GM19240 (cell line): ENCODE data around the gene MRPL24.
"Not testable (repeated sequence)": the region's sequence is repeated elsewhere in the genome, so short reads cannot be mapped to it uniquely, and the experiment has no call there.

Experiments used
- DNase-seq: peaks from one replicate; pipeline ENCODE4 v3.0.0; 2011; ENCODE audit warnings: low spot score; ENCODE audit not compliant: insufficient read length

The MRPL24 gene

DNA sequence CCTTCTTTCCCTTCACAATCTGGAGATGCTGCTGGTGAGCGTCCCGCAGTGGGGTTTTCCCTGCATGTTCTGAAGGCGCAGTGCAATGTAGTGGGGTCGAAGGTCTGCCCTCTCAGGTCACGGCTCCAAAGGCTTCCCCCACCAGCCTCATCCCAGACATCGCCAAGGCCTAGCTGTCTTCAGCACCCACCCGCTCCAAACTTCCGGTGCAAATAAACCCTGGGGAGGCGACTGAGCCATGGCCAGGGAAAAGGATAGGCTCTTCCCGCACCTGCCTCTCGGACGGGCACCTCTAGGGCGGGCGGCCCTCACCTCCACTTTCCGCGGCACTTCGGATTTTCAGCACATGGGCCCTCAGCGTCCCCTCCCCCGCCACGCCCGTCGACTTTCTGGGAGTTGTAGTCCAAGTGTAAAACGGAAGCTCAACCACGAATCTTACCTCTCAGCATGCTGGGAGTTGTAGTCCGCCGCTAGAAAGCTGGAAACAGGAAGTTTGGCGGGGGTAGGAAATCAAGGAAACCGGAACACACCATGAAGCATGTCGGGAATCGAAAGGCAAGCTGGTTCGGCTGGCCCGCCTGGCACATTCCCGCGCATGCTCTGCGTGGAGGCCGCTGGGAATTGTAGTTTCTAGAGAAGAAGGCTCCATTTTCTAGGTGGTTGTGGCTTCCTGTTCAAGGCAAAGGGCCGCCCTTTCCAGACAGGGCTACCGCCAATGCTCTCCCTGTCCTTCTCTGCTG is at the start of gene MRPL24:
Gene MRPL24 (minus strand): TSS at position 348 of the 740 bp plus-strand sequence. CDS start 2,384 bp downstream, outside the sequence.
- DNase-seq: peak; percentile 96

DNA sequence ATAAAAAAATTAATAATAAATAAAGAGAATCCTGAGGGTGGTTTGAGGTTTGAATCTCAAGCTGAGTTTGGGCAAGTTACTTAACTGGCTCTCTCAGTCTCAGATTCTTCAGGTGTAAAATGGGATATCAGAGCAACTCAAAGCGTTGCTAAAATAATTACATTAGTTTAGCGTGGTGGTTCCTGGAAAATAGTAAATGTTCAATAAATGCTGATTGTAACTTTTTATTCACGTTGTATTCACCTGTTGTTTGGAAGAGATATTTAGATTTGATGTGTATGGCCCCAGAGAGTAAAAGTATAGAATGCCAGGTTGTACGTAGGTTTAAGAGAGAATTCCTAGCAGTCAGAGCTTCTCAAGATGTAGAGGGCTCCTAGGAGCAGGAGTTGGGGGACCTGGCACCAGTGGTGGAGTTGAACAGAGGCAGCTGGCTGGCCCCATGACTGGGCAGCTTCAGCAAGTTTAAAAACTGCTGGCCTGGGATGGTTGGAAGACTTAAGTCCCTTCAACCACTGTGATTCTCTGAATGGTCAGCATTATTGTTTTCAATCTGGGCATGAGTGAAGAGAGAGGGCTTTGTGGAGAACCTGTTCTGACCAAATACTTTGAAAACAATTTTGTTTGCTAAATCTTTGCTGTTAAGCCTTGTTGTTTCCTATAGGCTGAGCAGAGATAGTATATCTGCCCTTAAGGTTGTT is 48.9 kb upstream of the MRPL24 start:
- DNase-seq: no peak

DNA sequence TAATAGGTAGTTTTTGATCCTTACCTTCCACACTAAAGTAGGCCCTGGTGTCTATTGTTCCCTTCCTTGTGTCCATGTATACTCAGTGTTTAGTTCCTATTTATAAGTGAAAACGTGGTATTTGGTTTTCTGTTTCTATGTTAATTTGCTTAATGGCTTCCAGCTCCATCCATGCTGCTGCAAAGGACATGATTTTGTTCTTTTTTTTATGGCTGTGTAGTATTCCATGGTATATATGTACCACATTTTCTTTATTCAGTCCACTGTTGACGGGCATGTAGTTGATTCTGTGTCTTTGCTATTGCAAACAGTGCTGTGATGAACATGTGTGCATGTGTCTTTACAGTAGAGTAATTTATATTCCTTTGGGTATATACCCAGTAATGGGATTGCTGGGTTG is 47.2 kb upstream of the MRPL24 start:
- DNase-seq: no peak

DNA sequence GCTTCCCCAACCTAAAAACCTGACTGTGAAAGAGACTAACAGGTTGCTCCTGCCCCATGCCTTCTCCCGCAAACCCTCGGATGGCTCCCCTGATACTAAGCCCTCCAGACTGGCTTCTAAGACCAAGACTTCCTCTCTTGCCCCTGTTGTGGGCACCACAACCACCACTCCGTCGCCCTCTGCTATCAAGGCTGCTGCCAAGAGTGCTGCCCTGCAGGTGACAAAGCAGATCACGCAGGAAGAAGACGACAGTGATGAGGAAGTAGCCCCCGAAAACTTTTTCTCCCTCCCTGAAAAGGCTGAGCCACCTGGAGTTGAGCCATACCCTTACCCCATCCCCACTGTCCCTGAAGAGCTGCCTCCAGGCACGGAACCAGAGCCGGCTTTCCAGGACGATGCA is 45.8 kb upstream of the MRPL24 start:
- no peak for DNase-seq

DNA sequence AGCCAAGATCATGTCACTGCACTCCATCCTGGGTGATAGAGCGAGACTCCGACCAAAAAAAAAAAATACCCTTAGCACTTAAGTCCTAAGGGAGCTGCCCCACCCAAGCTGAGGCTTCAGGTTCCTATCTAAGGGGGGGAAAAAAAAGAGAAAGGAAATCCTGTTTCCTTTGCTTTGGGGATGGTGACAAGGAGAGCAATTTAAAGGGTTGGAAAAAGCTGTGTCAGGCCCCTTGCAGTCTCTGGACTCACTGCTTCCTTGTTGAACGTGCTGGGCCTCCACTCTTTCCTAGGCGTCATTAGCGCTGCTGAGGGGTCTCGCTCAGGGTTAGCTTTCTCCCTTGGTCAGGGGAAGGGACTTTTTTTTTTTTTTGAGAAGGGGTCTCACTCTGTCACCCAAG is 44.6 kb upstream of the MRPL24 start:
- DNase-seq: no peak

DNA sequence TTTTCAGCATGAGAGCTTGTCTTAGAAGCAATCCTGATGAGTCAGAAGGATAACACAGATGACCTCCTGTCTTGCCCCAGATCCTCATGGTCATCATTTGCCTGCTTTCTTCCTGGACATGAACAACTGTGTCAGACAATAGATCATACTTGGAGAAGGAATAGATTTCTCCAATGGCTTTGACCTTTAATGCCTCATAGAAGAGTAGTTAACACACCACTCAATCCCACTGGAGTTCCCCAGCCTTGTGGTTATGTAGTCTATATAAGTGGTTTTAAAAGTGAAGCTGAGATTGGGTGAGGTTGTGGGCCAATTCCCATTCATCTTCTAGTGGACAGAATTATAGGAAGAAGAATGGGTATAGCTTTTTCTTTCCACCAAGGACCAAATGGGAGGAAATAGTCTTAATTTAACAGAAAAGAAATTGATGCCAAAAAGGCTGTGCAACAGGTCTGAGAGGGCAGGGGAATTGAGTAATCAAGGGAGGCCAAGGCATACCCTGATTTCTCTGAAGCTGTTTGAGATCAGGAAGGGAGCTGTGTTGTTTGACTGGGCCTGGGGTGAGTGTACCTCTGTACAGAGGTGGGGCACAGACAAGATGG is 40.8 kb upstream of the MRPL24 start:
- DNase-seq: no peak

DNA sequence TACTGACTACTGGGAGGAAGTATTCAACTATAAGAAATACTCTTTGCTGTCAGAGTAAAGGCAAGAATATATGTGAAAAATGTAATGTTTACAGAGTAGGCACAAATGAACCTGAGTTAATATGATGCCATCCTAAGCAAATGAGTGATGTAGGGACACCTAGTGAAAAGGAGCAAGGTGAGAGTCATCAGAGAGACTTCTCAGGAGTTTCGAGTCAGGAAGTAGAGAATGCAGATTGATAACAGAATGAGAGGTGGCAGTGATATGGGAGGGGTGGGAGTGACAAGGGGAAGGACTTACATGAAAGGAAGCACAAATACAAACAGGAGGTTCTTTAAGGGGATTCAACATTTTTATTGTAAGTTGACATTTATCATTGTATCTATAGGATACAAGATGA is 36.7 kb upstream of the MRPL24 start:
- no peak for DNase-seq

DNA sequence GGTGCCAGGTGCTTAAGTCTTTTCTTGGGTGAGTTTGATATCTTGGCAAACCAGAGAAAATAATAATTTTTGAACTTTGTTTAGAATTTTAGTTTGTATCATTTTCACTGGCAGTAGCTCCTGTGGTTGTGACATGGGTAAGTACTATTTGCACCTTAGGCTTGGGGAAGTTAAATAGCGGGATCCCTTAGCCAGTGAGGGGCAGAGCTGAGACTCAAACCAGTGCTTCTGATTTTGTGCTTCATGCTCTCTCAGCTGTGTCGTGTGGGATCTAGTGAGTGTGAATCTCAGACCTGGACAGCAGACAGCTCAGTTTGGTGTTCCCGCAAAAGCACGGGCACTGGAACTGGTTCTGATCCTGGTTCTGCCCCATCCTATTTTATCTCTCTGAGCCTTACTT is 36.1 kb upstream of the MRPL24 start:
- DNase-seq: no peak

DNA sequence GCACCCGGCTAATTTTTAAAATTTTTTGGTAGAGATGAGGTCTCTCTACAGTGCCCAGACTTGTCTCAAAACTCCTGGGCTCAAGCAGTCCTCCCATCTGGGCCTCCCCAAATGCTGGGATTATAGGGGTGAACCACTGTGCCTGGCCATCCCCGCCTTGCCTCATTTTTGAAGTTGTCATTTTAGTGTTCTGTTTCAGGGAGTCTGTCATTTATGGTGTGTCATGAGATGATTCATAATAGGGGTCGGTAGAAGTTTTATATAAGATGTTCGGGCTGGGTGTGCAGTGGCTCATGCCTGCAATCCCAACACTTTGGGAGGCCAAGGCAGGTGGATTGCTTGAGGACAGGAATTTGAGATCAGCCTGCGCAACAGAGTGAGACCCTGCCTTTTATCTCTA is 34.9 kb upstream of the MRPL24 start:
- no peak for DNase-seq

DNA sequence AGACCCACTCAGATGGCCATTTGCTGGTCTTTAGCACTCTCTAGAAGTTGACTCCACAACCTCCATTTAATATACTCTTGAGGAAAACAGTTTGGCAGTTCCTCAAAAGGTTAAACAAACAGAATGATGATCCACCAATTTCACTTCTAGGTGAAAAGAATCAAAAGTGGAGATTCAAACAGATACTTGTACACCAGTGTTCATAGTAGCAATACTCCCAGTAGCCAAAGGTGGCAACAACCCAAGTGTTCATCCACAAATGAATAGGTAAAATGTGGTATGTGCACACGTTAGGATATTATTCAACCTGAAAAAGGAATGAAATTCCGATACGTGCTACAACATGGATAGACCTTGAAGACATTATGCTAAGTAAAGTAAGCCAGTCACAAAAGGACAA is 32.7 kb upstream of the MRPL24 start:
- DNase-seq: no peak

DNA sequence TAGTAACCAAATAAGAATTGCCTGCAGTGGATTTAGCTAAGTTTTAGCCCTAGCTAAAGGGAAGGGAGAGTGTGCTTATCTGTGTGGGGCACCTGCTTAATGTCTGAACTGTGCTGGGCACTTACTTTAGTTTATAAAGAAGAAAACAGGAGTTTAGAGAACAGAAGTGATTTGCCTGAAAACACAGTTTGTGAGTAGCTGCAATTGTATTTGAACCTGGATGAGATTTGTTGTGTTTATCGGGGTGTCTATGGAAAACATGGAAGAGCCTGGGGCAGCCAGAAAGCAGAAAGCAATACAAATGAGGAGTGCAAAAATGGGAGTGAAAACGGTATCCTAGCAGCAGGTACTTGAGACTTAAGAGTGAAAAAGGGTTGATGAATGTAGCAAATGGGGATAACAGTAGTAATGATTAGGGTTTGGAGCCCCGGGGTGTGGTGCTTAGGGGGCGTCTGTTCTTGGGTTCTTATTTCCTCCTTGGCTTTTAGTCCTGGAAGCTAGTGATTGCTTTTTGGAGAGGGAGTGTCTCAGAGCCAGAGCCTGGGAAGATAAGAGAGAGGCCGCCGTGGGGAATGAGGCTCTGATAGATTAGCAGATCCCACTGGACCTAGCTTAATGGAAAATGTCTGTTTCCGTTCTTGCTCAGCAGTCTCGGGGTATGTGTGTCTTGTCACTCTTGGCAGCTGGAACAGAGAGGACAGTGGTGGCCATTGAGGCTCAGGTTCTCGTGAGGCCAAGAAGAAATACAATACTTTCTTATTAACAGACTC is 32.0 kb upstream of the MRPL24 start:
- DNase-seq: no peak

DNA sequence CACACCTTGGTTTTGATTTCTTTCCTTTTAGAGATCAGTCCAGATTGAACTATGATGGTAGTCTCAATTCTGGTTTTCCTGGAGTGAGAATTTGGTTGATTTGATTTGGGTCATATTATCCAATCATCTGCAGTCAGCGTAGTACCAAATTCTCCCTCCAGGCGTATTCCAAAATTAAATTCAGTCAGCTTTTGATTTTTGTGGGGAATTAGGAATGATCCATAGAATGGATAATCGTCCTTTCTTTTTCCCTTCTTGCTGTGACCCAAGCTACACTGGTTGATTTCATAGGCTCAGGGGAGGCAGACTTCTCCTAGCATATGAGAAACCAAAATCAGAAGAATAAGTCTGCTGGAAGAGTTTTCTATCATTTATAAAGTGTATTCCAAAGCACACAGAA is 31.3 kb upstream of the MRPL24 start:
- no peak for DNase-seq

DNA sequence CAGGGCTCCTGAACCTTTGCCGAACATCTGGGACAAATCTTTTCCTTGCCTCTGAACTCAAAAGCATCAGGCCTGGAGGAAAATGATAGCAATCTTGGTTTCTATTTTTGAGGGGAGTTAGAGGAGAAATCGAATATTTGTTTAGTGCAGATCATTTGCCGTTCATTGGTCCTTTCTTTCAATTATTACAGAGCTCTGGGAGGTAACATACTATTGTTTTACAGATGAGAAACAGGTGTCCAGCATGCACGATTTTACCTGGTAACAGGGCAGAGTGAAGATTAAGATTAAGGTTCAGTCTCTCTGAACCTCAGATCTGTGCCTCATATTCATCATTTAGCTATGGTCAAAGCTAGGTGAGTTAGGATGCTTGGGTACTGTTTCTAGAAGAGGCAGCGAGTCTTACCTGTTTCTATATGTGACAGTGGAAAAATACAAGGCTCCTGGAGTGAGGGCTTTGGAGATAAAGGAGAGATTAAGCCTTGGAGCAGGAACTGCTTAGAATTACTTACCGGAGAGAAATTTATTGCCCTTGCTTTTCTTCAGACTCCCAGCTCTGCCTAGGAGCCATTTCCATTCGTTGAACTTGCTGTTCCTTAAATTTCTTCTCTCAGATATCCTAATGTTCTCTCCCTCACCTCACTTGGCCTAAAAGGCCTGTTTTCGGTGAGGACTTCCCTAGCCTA is 27.9 kb upstream of the MRPL24 start:
- no peak for DNase-seq

DNA sequence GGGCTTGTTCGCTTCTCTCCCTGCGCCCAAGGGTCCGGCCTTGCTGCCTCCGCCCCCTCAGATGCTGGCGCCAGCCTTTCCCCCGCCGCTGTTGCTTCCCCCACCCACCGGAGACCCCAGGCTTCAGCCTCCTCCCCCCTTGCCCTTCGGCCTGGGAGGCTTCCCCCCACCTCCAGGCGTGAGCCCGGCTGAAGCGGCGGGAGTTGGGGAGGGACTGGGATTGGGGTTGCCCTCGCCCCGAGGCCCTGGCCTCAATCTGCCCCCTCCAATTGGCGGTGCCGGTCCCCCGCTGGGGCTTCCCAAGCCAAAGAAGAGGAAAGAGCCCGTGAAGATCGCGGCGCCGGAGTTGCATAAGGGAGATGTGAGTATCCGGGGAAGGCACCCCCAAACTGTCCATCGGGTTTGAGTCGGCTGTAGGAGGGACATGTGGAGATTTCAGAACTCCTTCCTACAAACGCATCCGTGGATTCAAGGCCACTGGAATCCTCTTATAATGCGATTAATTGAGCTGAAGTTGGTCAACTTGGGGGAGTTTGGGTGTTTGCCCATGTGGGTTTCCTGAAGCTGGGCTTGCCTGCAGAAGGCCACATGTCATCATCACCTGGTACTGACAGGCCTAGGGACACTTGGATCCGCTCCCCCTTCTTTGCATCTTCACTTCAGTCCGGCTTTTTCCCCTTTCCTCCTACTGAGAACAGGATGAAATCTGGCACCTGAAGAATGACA is 27.2 kb upstream of the MRPL24 start:
- DNase-seq: no peak

DNA sequence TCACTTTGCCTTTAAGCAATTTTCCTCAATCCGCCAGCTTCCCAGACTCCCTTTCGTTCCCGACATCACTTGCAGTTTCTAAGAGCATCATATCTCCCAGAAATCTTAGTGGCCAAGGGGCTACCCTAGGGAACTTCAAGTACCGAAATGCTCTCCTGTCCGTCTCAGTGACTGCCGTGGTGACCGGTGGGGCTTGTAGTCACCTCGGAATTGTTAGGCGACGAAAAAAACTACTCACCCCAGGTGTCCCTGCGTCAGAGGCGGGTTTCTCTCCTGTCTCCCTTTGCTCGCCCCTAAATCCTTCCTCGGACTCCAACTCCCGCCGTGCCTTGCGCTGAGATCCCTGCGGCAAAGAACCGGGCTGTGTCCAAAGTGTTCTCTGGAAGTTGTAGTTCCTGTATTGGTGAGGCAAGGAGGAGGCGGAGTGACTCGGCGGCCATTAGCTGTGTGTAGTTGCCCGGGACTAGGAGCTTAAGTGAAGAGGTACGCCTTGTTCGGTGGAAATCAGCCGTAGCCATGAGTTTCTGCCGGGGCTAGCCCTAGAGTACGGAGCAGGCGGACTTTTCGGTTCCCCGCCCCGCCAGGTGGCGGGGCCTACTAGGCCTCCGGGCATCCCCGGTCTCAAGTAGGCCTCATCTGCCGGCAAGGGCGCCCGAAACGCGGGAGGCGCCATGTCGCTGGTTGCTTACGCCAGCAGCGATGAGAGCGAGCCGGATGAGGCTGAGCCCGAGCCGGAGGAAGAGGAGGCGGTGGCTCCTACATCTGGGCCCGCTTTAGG is 26.4 kb upstream of the MRPL24 start, which contains the start of gene PRCC:
Gene PRCC (plus strand): TSS at position 435 of the 778 bp plus-strand sequence. CDS start 237 bp downstream, at position 672.
- peak; percentile 91 for DNase-seq

DNA sequence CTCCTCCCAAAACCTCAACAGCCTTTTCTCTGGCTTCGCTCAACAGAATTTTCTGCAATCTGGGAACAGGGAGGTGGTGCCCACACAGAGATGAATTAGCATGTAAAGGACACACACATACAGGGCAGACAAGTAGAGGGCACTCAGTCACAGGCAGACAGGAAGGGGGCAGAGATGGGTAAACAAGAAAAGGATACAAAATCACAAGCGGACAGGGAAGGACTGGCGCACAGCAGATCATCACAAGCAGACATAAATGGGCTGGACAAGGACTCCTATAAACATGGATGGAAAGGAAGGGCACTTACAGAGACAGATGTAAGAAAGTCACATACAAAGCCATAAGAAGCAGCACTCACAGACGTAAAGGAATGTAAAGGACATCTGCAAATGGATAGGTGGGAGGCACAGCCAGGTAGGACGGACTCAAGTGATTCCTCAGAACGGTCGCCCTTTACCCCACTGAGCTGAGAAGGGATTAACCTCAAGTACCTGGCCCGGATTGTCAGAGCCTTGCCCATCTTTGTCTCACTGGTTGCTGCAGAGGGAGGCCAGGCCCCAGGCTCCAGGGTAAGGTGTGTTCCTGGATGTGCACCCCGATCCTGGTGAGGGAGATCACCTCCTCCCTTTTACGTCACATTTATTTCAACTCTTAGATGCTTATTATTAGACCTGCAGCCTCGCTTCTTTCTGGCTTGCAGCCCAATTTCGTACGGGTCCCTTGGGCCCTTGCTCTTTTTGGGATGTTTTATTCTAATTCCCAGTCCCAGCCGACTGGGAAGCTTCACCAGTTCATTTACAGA is 25.6 kb upstream of the MRPL24 start:
- no peak for DNase-seq

DNA sequence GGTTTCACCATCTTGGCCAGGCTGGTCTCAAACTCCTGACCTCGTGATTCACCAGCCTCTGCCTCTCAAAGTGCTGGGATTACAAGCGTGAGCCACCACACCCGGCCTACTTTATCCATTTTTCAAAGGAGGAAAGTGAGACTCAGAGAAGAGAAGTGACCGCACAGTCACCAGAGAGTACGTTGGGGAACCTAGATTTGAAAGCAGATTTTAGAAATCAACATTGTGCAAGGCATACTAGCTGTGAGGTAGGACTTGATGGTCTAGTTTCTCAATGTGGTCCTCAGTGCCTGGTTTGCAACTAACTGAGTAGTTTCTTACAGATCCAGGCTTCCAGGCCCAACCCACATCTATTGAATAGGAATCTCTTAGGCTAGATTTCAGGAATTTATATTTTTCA is 24.8 kb upstream of the MRPL24 start:
- no peak for DNase-seq

DNA sequence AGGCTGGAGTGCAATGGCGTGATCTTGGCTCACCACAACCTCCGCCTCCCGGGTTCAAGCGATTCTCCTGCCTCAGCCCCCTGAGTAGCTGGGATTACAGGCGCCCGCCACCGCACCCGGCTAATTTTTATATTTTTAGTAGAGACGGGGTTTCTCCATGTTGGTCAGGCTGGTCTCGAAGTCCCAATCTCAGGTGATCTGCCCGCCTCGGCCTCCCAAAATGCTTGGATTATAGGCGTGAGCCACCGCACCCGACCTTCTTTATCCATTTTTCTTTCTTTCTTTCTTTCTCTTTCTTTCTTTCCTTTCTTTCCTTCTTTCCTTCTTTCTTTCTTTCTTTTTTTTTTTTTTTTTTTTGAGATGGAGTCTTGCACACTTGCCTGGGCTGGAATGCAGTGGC is 24.2 kb upstream of the MRPL24 start:
- not testable (repeated sequence) for DNase-seq

DNA sequence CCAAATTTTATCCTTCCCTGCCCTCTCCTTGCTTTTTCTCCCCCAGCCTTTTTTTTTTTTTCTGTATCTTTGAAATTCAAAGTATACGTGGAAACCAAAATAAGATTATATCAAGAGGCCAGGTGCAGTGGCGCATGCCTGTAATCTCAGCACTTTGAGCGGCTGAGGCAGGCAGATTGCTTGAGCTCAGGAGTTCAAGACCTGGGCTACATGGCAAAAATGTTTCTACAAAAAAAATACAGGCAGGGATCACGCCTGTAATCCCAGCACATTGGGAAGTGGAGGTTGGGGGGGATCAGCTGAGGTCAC is 19.9 kb upstream of the MRPL24 start:
- DNase-seq: no peak
